HG03439 (cell line): Measurements from ENCODE around the gene STX17.
"Not testable (repeated sequence)": the region's sequence is repeated elsewhere in the genome, so short reads cannot be mapped to it uniquely, and the experiment has no call there.

Experiments
- ATAC-seq: cut with Tn5 transposase; IDR thresholded peaks from one replicate; pipeline ENCODE4 v1.9.1; 2021; ENCODE audit warnings: mild to moderate bottlenecking, moderate library complexity; ENCODE audit not compliant: unreplicated experiment

STX17 gene

DNA sequence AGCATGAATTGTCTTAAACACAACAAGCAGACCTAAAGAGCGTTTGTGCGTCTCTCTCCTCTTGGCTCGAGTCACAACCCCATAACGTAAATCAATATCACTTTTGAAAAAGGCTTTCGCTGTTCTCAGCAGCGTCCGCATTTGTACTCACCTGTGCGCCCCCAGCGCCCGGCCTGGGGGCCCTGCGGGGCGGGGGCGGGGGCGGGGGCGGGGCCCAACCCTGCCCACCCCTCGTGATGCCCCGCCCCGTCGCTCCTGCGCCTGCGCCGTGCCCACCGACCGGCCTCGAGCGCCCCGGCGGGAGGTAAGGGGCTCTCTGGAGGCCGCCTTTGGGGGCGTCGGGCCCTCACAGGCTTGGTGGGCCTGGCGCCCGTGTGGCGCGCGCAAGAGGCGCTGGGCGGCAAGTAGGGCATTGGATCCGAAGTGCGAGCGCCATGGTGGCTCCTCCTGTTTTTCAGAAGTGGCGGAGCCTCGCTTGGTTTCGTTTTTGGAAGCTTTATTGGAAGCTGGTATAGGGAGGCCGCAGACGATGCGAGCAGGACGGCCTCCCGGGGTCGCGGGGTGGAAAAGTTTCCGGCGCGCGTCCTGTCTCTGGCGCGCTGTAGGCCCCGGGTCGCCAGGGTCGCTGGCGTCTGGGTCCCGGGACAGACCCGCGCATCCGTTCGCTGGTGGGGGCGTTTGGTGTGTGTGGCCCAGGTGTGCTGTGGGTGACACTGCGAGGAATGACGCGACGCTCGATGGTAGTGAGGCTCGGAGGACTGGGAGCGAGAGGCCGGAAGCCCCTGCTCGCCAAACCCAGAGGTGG, at the start of gene STX17:
Gene STX17, plus strand, starts transcription at position 252 of the 805 bp plus-strand sequence. CDS start 8,586 bp downstream, outside the sequence.
- ATAC-seq: peak; percentile 90

GRCh38 chr9:99857576-99857975, 48.9 kb upstream of the STX17 start:
- ATAC-seq: not testable (repeated sequence)

DNA sequence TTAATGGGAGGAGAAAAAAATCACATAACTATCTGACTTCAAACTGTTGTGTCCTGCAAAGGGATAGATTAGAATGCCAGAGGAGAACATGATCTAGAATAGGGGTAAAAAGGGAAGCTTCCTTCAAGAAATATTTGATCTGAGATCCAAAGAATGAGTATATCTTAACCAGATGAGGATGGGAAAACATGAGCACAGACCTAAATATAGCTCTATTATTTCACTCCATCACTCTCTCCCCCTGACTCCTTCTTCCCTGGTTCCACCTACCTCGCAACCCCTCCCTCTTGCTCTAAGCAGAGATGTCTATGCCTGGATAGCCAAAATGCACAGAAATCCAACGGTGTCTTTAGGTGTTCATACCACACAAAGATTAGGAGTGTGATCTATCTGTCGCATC, 48.4 kb upstream of the STX17 start:
- no peak for ATAC-seq

DNA sequence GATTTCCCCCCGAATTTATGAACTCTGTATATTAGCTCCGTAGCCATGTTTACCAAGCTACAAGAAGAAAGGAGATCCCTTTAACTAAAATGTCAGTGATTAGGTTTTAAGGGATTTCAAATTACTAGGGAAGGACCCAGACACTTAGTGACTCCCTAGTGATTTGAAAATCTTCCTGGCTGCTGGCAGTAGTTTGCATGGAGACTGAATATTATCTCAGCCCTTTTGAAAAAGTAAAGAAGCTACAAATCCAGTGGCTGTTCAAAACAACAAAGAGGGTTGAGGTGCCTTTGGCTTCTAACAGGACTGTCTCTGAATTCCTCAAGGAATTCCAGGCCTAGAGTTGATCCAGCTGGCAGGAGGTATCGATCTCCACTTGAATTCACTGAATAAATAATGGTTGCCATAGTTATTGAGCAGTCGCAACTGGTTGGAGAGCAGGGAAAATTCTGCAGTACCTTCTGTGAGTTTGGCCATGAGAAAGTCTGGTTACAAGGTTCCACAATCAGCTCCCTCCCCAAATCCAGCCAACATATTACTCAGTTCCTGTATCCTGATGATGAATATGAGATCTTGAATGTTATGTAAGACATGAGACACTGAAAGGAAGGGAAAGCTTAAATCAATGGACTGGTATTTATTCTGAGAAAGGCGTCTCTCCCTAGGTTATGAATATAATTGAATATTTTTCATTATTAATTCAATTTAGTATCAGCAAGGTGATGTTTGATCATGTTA, 47.0 kb upstream of the STX17 start:
- ATAC-seq: no peak

DNA sequence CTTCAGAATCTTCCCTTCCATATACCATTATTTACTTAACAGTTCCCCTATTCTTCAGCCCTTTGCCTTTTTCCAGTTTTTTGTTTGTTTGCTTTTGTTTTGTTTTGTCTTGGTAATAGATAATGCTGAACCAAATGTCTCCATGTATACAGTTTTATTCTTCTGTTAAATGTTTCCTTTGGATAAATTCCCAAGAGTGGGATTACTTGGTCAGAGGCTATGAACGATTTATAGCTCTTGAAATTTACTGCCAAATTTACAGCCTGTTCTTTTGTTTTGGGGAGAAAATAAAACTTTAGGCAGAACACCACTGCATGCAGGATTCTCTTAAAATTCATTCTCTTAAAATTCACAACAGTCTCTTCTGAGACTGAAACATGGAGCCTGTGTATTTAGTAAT, 46.2 kb upstream of the STX17 start:
- no peak for ATAC-seq

DNA sequence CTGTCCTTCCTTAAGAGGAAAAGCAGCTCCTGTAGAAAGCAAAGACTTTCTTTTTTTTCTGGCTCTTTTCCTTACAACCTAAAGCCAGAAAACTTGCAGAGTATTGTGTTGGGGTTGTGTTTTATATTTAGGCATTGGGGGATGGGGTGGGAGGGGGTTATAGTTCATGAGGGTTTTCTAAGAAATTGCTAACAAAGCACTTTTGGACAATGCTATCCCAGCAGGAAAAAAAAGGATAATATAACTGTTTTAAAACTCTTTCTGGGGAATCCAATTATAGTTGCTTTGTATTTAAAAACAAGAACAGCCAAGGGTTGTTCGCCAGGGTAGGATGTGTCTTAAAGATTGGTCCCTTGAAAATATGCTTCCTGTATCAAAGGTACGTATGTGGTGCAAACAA, 42.5 kb upstream of the STX17 start:
- ATAC-seq: no peak

DNA sequence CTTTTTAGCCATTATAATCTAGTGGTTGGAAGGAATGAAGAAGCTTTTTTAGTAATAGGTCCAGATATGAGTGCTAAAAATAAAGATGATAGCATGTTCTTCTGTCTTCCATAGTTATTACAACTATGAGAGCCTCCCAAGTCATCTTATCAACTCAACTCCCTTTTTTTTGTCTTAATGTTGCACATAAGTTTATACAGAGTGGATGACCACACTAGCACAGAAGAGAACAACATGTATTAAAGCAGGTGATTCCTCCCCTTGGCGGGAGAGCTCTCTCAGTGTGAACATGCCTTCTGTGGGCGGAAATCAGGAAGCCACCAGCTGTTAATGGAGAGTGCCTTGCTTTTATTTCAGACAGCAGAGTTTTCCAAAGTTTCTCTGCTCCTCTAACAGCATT, 40.1 kb upstream of the STX17 start:
- no peak for ATAC-seq

DNA sequence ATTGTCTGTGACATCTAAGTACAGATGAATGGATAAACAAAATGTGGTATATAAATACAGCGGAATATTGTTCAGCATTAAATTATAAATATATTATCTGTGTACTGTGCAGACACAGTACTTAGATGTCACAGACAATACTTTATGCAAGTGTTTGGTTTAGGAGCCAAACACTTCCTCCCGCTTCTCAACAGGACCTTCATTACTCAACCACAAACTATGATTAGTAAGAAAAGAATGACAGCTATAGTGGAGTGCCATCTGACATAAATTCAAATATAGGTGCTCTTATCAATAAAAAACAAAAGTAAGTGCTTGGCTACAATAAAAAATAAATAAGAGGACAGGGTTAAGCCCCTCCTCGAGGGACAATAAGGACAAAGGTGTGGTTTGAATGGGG, 38.9 kb upstream of the STX17 start:
- ATAC-seq: no peak

- ATAC-seq: no peak
Observed at GRCh38 chr9:99867968-99868367, 38.5 kb upstream of the STX17 start.

DNA sequence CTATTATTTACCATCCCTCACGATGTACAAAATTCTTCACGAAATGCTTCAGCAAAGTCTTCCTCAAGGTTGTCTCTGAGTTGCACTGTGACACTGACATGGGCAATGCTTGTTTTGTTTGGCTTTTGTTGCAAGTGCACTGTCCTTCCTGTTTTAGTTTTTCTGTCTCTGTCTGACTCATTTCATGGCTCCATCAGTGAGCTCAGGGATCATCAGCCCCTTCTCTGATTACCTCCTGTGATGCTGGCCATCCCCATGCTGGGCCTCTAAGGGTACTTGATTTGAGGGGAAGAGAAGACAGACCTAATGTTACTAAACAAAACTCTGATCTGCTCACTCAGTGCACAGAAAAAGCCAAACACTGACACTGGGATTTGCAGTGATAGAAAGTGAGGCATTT, 37.6 kb upstream of the STX17 start:
- peak; percentile 57 for ATAC-seq

GRCh38 chr9:99870126-99870525, 36.3 kb upstream of the STX17 start:
- no peak for ATAC-seq

- no peak for ATAC-seq
Observed at GRCh38 chr9:99873531-99873930, 32.9 kb upstream of the STX17 start.

DNA sequence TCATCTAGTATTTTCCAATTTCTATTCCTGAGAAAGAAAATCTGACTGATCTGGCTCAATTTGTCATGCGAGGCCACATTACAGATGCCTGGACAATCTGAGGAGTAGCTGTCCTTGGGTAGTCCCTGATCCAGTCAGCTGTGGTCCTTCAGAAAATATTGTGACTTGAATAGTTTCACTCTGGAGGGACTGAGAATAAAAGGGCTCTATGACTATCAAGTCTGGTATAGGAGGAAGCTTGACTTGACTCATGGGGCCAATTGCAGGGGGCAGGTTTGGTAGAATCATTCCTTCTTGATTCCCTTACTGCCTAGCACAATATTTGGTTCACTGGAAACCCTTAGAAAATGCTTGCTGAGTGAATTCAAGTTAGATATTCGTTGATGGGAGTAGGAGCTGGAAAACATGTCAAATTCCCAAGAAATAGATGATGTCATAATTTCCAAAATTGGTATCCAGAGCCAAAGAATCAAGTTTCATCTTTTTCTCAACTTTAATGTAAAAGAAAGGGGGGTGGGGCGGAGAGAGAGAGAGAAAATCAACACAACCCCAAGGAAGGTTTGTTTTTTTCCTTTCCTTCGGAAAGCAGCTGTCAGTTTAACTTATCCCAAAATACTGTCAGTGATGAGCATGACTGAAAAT, 32.4 kb upstream of the STX17 start:
- ATAC-seq: no peak

- ATAC-seq: no peak
Observed at GRCh38 chr9:99876190-99876589, 30.3 kb upstream of the STX17 start.

DNA sequence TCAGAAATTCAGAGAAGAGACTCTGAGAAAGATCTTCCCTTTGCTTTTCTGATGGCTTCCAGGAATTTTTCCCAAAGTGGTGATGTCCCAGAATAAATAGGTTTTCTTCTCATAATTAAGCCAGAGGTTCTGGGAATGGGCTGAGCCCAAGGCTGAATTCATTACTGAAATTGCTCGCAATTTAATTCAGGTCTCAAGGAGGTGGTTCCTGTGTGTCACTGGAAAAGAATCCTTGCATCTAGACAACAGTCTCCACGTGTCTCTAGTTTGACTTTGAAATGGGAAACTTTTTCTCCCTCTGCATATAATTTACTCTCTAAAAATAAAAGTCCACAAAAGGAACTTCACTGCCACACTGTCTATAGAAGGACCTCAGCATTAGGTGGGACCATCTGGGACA, 27.8 kb upstream of the STX17 start:
- ATAC-seq: no peak

GRCh38 chr9:99881769-99882168, 24.7 kb upstream of the STX17 start:
- ATAC-seq: no peak

DNA sequence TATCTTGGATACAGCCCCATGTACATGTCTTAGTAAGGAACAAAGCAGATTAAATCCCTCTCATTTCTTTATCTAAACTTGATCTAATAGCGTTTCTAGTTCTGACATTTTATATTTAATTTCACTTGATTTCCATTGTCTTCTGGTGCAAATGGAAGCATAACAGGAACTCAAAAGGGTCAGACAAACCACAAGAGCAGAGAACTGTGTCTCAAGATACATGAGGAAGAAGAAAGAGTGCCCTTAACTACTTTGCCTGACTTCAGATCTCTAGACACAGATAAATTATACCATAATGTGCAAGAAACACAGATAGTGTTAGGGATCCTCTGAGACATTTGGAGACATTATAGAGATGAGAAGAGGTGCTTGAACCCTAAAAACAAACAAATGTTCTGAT, 20.7 kb upstream of the STX17 start:
- ATAC-seq: no peak

GRCh38 chr9:99889120-99889519, 17.3 kb upstream of the STX17 start:
- ATAC-seq: no peak

- no peak for ATAC-seq
Observed at GRCh38 chr9:99894826-99895225, 11.6 kb upstream of the STX17 start.

GRCh38 chr9:99895510-99895909, 10.9 kb upstream of the STX17 start:
- ATAC-seq: no peak

- ATAC-seq: no peak
Observed at GRCh38 chr9:99896119-99896518, 10.3 kb upstream of the STX17 start.

GRCh38 chr9:99903393-99903792, 3.1 kb upstream of the STX17 start:
- no peak for ATAC-seq
